Ramos (cell line): ENCODE measurements around the gene CORO6.

ENCODE experiments used
- in situ Hi-C: fragments of 300-500 bp; cut with MboI; formaldehyde crosslinking; loops from one replicate; pipeline ENCODE4 v1.14.3; 2022; ENCODE audit warnings: low sequenced_read_pairs; ENCODE audit not compliant: unreplicated experiment

CORO6 gene

GRCh38 chr17:29615492-29616299 is 7.0 kb downstream of the CORO6 start:
- in situ Hi-C loops = no loop called here

DNA sequence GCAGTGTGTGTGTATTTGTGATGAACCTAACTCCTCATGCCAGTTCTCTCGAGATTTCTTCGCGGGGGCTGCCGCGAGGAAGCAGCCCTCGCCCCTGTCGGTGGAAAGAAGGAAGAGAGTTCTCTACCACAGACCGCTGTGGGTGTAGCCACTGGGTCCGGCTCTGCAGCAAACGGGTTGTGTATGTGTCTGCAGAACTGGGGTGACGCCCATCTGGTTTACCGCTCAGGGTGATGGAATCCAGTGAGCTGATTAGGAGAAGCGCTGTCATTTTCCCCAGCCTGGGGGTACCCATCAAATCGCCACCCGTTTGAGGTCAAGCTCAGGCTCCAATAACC is 7.7 kb downstream of the CORO6 start:
- in situ Hi-C loops = no loop called here

GRCh38 chr17:29614349-29615047 is 8.2 kb downstream of the CORO6 start:
- in situ Hi-C loops = no loop called here

DNA sequence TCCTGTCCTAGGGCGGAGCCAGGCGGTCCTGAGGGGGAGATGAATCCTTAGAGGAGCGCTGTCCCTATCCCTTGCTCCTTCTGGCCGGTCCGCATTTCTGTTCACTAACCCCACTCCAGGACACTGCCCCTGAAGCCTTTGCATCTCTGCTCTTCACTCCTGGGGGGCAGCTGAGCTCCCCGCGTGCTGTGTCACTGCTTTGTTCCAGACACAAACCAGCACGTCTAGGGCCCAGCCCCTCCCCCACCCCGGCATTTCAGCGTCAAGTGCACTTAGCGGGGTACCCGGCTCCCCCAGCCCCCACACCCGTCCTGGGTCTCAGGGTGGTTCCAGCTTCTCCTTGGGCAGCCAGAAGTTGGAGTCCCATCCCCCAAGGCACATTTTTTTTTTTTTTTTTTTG is 8.9 kb downstream of the CORO6 start:
- in situ Hi-C loops = no loop called here

GRCh38 chr17:29613352-29613837 is 9.3 kb downstream of the CORO6 start:
- in situ Hi-C loops = no loop called here

DNA sequence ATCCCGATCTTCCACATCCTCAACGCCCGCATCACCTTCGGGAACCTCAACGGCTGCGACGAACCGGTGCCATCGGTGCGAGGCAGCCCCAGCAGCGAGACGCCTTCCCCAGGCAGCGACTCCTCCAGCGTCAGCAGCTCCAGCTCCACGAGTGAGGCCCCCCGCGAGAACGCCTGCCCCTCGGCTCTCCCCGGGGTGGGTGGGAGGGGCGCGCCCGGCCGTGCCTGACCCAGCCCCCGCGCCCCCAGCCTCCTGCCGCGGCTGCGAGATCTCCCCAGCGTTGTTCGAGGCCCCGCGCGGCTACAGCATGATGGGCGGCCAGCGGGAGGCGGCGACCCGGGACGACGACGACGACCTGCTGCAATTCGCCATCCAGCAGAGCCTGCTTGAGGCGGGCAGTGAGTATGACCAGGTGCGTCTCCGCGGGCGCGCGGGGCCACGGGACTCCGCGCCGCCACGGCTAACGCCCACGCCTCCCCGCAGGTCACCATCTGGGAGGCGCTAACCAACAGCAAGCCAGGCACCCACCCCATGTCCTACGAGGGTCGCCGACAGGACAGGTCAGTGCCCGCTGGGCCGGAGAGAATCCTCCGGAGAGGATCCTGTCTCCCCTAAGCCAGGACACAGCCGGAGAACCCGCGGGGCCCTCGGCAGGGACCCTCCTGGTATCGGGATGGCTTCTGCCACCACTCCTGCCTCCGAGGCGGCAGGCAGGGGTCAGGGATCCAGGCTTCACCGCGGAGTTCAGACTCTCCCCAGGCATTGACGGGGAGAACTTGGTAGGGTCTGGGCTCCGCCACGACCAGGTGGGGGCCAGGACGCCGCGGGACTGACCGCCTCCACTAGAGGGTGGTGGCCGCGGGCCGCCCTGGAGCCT is 10.1 kb downstream of the CORO6 start:
- in situ Hi-C loops = no loop called here

DNA sequence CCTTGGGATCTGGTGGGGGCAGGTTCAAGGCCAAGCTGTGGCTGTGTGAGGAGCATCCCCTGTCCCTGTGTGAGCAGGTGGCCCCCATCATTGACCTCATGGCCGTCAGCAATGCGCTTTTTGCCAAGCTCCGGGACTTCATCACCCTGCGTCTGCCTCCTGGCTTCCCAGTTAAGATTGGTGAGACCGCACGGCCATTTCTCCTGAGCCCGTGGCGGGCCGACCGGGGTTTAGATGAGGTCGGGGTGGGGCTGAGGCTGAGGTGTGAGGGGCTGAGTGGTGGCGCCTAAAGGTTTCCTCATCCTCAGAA is 10.7 kb downstream of the CORO6 start:
- in situ Hi-C loops = no loop called here

- in situ Hi-C loops = no loop called here
These were observed 11.2 kb downstream of the CORO6 start for GRCh38 chr17:29611351-29612093.

- in situ Hi-C loops = no loop called here
These were observed 12.3 kb downstream of the CORO6 start for GRCh38 chr17:29610395-29610794.

GRCh38 chr17:29608986-29609385 is 13.7 kb downstream of the CORO6 start:
- in situ Hi-C loops = no loop called here

DNA sequence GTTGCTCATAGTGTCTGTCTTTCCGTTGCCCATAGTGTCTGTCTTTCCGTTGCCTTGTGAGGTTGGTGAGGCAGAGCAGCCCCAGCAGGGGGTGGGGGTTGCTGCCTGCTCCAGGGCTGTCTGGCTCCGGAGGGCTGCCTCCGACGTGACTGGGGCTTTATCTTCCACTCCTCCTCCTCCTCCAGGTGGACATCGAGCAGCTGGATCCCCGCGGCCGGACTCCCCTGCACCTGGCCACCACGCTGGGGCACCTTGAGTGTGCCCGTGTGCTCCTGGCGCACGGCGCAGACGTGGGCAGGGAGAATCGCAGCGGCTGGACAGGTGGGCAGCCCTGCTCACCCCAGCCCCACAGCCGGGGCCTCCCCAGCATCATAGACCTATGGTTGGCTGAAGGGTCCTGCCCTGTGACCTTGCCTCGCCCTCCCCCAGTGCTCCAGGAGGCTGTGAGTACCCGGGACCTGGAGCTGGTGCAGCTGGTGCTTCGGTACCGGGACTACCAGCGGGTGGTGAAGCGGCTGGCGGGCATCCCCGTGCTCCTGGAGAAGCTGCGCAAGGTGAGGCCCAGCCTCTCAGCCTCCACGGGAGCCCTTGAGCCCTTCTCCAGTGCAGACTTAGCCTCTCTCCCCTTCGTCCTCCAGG is 15.0 kb downstream of the CORO6 start:
- in situ Hi-C loops = no loop called here

DNA sequence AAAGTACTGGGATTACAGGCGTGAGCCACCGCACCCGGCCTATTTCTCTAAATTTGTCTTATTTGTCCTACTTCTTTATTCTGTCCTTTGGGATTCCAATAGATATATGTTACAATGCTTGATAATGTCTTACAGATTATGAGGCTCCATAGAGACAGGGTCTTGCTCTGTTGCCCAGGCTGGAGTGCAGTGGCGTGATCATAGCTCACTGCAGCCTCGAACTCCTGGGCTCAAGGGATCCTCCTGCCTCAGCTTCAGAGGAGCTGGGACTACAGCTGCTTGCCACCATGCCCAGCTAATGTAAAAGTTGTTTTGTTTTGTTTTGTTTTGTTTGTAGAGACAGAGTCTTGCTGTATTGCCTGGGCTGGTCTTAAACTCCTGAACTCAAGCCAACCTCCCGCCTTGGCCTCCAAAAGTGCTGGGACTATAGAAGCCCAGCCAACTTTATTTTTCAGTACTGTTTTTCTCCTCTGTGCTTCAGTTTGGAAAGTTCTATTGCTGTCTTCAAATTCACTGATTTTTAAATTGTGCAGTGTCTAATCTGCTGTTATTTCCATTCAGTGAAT is 19.5 kb downstream of the CORO6 start:
- in situ Hi-C loops = no loop called here

- in situ Hi-C loops = no loop called here
These were observed 25.1 kb downstream of the CORO6 start for GRCh38 chr17:29597361-29598172.

- in situ Hi-C loops = no loop called here
These were observed 25.9 kb downstream of the CORO6 start for GRCh38 chr17:29596811-29597210.

DNA sequence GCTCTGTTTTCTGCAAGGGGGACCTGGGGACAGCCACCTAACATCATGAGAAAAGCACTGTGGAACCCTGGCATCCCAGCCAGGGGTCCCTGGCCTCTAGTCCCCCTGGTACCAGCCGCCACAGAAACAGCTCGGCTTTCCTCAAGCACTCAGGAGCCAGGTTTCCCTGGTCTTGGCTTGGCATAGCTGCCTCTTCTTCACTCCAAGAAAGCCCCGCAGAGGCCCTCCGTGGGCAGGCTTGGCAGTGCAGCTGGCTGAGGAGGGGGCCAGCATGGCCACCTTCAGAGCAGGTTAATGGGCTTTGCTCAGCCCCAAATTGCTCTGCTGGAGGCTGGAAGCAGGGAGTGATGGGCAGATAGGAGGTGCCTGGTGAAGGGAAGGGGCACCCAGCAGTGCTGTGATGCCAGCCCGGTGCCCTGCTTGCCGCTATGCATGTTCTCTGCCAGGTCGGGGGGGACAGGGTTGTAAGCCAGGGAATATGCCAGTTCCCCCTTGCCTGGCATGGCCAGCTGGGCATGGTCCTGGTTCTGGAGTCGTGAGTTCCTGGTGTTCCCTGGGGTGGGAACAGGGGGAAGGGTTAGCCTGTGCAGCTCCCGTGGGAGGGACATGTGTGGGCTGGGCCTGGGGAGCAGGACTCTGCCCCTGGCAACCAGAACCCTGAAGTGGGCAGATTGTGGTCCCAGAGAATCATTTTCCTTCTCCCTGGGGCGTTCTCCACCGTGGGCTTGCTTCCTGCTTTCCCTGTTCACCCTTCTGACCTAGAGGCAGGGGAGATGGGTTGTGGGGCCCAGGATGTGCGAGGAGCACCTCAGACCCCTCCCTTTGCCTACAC is 26.6 kb downstream of the CORO6 start:
- in situ Hi-C loops = no loop called here

GRCh38 chr17:29595107-29595942 is 27.4 kb downstream of the CORO6 start:
- in situ Hi-C loops = no loop called here

DNA sequence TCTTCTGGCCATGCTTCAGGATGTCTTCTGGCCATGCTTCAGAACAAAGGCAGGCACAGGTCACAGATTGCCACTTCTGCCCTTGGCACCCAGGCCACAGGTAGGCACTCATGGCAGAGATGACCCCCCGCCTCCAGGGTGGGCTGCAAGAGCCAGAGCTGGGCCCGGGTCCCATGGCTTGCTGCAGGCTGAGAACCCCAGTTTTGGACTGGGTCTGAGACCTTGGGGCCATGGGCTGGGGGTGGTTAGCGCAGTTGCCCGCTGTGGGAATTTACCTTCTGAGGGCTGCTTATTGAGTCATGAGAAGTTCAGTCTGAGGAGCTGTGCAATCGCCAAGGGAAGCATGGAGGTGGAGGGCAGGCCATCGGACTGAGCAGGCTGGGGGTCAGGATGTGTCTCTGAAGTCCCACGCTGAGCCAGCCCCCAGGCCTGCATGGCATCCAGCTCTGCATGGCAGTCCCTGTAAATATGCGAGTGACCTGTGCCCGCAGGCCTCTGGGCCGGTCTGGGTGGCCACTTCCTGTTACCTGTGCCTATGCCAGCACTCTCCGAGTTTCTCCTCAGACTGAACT is 28.1 kb downstream of the CORO6 start:
- in situ Hi-C loops = no loop called here
